Neuronal stem cell (in vitro differentiated cells): ENCODE measurements around the gene TPSD1.
"Not testable (repeated sequence)": the region's sequence is repeated elsewhere in the genome, so short reads cannot be mapped to it uniquely, and the experiment has no call there.

Source experiments
- DNase-seq: peaks from one replicate; pipeline ENCODE4 v3.0.0-alpha.2; 2013; ENCODE audit warnings: low spot score
- H2AFZ ChIP-seq: one replicate; pipeline ENCODE4 v1.6.1; 2013; ENCODE audit warnings: mild to moderate bottlenecking, low read length, inconsistent platforms
- H2AK5ac ChIP-seq: 2 replicates; pipeline ENCODE4 v1.6.1; 2013; ENCODE audit warnings: low read depth, mild to moderate bottlenecking, inconsistent platforms, low read length, moderate library complexity, mixed read lengths
- H2BK120ac ChIP-seq: 2 replicates; pipeline ENCODE4 v1.6.1; 2013; ENCODE audit warnings: low read depth, mild to moderate bottlenecking, inconsistent platforms, low read length, moderate library complexity, mixed read lengths
- H2BK12ac ChIP-seq: one replicate; pipeline ENCODE4 v1.6.1; 2013; ENCODE audit warnings: low read length, inconsistent platforms
- H2BK15ac ChIP-seq: 2 replicates; pipeline ENCODE4 v1.6.1; 2013; ENCODE audit warnings: mild to moderate bottlenecking, low read length, inconsistent platforms, mixed read lengths
- H2BK5ac ChIP-seq: one replicate; pipeline ENCODE4 v1.6.1; 2013; ENCODE audit warnings: inconsistent platforms, mild to moderate bottlenecking, low read length, moderate library complexity
- H3K14ac ChIP-seq: one replicate; pipeline ENCODE4 v1.6.1; 2013; ENCODE audit warnings: low read length, inconsistent platforms
- H3K18ac ChIP-seq: 2 replicates; pipeline ENCODE4 v1.6.1; 2013; ENCODE audit warnings: low read length, inconsistent platforms
- H3K23ac ChIP-seq: 2 replicates; pipeline ENCODE4 v1.6.1; 2013; ENCODE audit warnings: low read depth, mild to moderate bottlenecking, mixed read lengths, low read length, inconsistent platforms; ENCODE audit not compliant: poor library complexity
- H3K27ac ChIP-seq: replicated peaks from 3 replicates; pipeline ENCODE4 v1.5.1; 2013; ENCODE audit warnings: low read length, inconsistent platforms
- H3K27me3 ChIP-seq, 3 experiments: 2 replicates each; pipeline ENCODE4 v1.6.1; 2013; ENCODE audit warnings: low read length in 3 of 3, mild to moderate bottlenecking in 2 of 3, inconsistent platforms in 1 of 3, low read depth in 1 of 3, mixed read lengths in 1 of 3, moderate library complexity in 1 of 3; ENCODE audit not compliant: control insufficient read depth in 3 of 3, insufficient read depth in 3 of 3
- H3K36me3 ChIP-seq, 2 donors: replicated peaks in 1 of 2; 2 replicates each; pipeline ENCODE4 v1.6.1; 2013; ENCODE audit warnings: low read length in 2 of 2; ENCODE audit not compliant: control insufficient read depth in 2 of 2, insufficient read depth in 2 of 2
- H3K4ac ChIP-seq: 2 replicates; pipeline ENCODE4 v1.6.1; 2013; ENCODE audit warnings: inconsistent platforms, mild to moderate bottlenecking, low read length, moderate library complexity
- H3K4me1 ChIP-seq, 2 donors: 1 replicate in 1 of 2; 2 replicates in 1 of 2; pipeline ENCODE4 v1.6.1; 2013; ENCODE audit warnings: low read length in 2 of 2, low read depth in 1 of 2; ENCODE audit not compliant: control insufficient read depth in 2 of 2, insufficient read depth in 1 of 2
- H3K4me2 ChIP-seq: one replicate; pipeline ENCODE4 v1.6.1; 2013; ENCODE audit warnings: mild to moderate bottlenecking, low read length, inconsistent platforms; ENCODE audit not compliant: insufficient read depth, poor library complexity, severe bottlenecking
- H3K4me3 ChIP-seq, 2 donors: 2 replicates each; pipeline ENCODE4 v1.5.1; 2013; ENCODE audit warnings: low read length in 2 of 2, mild to moderate bottlenecking in 2 of 2, inconsistent platforms in 1 of 2, moderate library complexity in 1 of 2
- H3K79me1 ChIP-seq: one replicate; pipeline ENCODE4 v1.6.1; 2013; ENCODE audit warnings: low read depth, mild to moderate bottlenecking, inconsistent platforms, low read length, moderate library complexity
- H3K9ac ChIP-seq: one replicate; pipeline ENCODE4 v1.6.1; 2013; ENCODE audit warnings: mild to moderate bottlenecking, low read depth, low read length, inconsistent platforms; ENCODE audit not compliant: poor library complexity
- H3K9me3 ChIP-seq, 2 donors: replicated peaks in 1 of 2; 2 replicates each; pipeline versions ENCODE3 to v1.6.1; 2013; ENCODE audit warnings: low read length in 2 of 2, mild to moderate bottlenecking in 2 of 2, inconsistent platforms in 1 of 2, low read depth in 1 of 2, mixed read lengths in 1 of 2, moderate library complexity in 1 of 2; ENCODE audit not compliant: control insufficient read depth in 2 of 2, insufficient read depth in 1 of 2
- H4K8ac ChIP-seq: one replicate; pipeline ENCODE4 v1.6.1; 2013; ENCODE audit warnings: low read depth, mild to moderate bottlenecking, inconsistent platforms, low read length, moderate library complexity
- H4K91ac ChIP-seq: one replicate; pipeline ENCODE4 v1.6.1; 2013; ENCODE audit warnings: low read length, low read depth, mild to moderate bottlenecking, inconsistent platforms; ENCODE audit not compliant: poor library complexity
- WGBS, 2 donors: extraction: QIAGEN DNeasy Blood & Tissue Kit; methylation state at CpG; one replicate each; pipeline ENCODE4 v1.1.7; 2013; ENCODE audit warnings: missing lambda C conversion rate in 2 of 2, mixed read lengths in 1 of 2; ENCODE audit not compliant: insufficient read length in 2 of 2, insufficient replicate concordance in 1 of 2; ENCODE audit errors: extremely low coverage in 2 of 2; 5-methylcytosine and 5-hydroxymethylcytosine counted together

Gene TPSD1

GRCh38 chr16:1224558-1224957 lies 31.3 kb upstream of the TPSD1 start:
- no peak overlapping the region for H4K8ac ChIP-seq
- H2BK5ac ChIP-seq = no peak overlapping the region
- H2BK120ac ChIP-seq = no peak overlapping the region
- no peak overlapping the region for H3K4me2 ChIP-seq
- no peak overlapping the region for H4K91ac ChIP-seq
- H3K23ac ChIP-seq = no peak overlapping the region
- no peak for DNase-seq
- no peak overlapping the region for H3K14ac ChIP-seq
- no CpG with 5 or more reads among the region's 9 CpGs for WGBS, 2 donors
- no peak overlapping the region for H3K9ac ChIP-seq
- H3K4me3 ChIP-seq = no peak overlapping the region
- no peaks in the 10 kb centered on the region for H3K4me1 ChIP-seq
- H3K27me3 ChIP-seq = no peaks in the 10 kb centered on the region
- H3K79me1 ChIP-seq = peaks cover 2% of the 10 kb centered on the region
- H3K27ac ChIP-seq = no peak overlapping the region
- no peak overlapping the region for H2BK12ac ChIP-seq
- no peak overlapping the region for H3K4ac ChIP-seq
- no peak overlapping the region for H2AFZ ChIP-seq
- H3K18ac ChIP-seq = no peak overlapping the region
- H2AK5ac ChIP-seq = no peak overlapping the region
- H3K36me3 ChIP-seq = peaks cover 4 to 11% of the 10 kb centered on the region in 2 donors
- no peaks in the 10 kb centered on the region for H3K9me3 ChIP-seq
- H2BK15ac ChIP-seq = no peak overlapping the region

DNA sequence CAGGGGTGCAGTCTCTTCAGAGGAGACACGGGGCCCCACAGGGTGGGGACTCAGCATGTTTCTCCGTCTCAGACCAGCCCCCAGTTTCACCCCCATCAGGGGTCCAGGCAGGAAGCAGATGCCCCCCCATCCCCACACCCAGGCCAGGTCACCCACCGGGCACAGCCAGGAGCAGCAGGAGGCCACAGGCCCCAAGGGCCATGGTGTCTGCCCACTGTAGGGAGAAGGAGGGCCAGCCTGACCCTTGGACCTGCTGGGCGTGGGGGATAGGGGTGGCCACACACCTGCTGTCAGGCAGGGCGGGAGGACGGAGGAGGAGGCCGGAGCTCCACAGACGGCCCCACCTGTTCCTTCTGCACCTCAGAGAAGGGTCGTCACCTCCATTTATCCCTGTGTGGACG lies 30.8 kb upstream of the TPSD1 start, which contains the start of gene TPSG1:
Gene TPSG1, minus strand, starts transcription at position 218 of the 401 bp plus-strand sequence. Its CDS starts 16 bp downstream, at position 202.
- Histone ChIP-seq H3K4ac (no peak within 1 kb of the TSS), H3K9ac (peak within 1 kb of the TSS; percentile 30), H2BK12ac (peak within 1 kb of the TSS; percentile 30), H3K27me3 (no peaks in the 10 kb centered on the region), H3K4me1 (no peaks in the 10 kb centered on the region), H2AK5ac (no peak within 1 kb of the TSS), H3K79me1 (peaks cover 2% of the 10 kb centered on the region), H3K18ac (peak within 1 kb of the TSS; percentile 44), H4K8ac (peak within 1 kb of the TSS; percentile 86), H3K36me3 (peaks cover 0 to 11% of the 10 kb centered on the region in 2 donors), H3K23ac (peak within 1 kb of the TSS; percentile 2), H3K9me3 (no peaks in the 10 kb centered on the region), H2BK120ac (no peak within 1 kb of the TSS), H2BK5ac (peak within 1 kb of the TSS; percentile 53), H3K14ac (peak within 1 kb of the TSS; percentile 71), H3K27ac (no peak within 1 kb of the TSS), H4K91ac (no peak within 1 kb of the TSS), H2AFZ (no peak within 1 kb of the TSS), H3K4me2 (no peak within 1 kb of the TSS), H3K4me3 (no peak within 1 kb of the TSS), H2BK15ac (no peak within 1 kb of the TSS)
- WGBS, 2 donors = no CpG with 5 or more reads among the region's 10 CpGs
- DNase-seq = no peak

DNA sequence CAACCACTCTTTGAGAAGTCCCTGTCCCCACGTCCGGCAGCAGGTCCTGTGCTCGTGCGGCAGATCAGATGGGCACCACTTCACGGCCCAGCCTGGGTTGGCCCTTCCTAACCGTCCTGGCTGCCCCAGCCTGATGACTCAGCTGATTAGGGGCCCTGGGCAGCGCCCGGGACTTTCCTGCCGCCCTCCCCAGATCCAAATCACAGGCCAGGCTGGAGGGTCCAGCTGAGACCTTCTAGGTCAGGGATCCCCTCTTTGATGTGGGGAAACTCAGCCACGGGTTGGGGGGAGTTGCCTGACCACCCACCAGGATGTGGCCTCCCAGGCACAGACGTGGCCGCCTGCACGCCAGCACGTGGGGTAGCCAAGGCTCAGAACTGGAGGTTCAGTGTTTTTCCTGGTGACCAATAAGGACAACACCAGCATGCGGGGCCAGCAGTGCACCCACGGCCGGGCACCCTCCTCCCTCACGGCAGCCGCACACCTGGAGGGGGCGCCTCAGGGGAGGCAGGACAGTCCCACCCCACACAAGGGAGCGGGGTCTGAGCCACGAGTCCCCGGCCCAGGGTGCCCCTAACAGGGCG lies 30.0 kb upstream of the TPSD1 start:
- H3K79me1 ChIP-seq, H3K4me3 ChIP-seq, H3K4me2 ChIP-seq, H3K9ac ChIP-seq, H3K27ac ChIP-seq, H3K4ac ChIP-seq, H2AFZ ChIP-seq, H3K27me3 ChIP-seq, H3K36me3 ChIP-seq, H3K9me3 ChIP-seq, DNase-seq, H2BK15ac ChIP-seq, H3K18ac ChIP-seq, H2AK5ac ChIP-seq, H2BK120ac ChIP-seq, H3K4me1 ChIP-seq, H4K91ac ChIP-seq: not testable (repeated sequence)
- Histone ChIP-seq H2BK12ac (peak overlapping the region; percentile 22), H2BK5ac (peak overlapping the region; percentile 53), H4K8ac (peak overlapping the region; percentile 82), H3K14ac (peak overlapping the region; percentile 71), H3K23ac (peak overlapping the region; percentile 2)
- no CpG with 5 or more reads among the region's 24 CpGs for WGBS, 2 donors

- not testable (repeated sequence) for H3K36me3 ChIP-seq, H2AFZ ChIP-seq, H3K4me3 ChIP-seq, H2BK120ac ChIP-seq, H3K27me3 ChIP-seq, H3K18ac ChIP-seq, H2BK12ac ChIP-seq, H3K9me3 ChIP-seq, H3K14ac ChIP-seq, H3K27ac ChIP-seq, H2BK15ac ChIP-seq, H4K8ac ChIP-seq, H3K4me2 ChIP-seq, DNase-seq, H3K4ac ChIP-seq, H2BK5ac ChIP-seq, H2AK5ac ChIP-seq, H3K4me1 ChIP-seq, H3K23ac ChIP-seq, H4K91ac ChIP-seq, H3K79me1 ChIP-seq, H3K9ac ChIP-seq
- no CpG with 5 or more reads among the region's 14 CpGs for WGBS, 2 donors
Observed at GRCh38 chr16:1226692-1227091, 29.2 kb upstream of the TPSD1 start.
